GM12892 (cell line): ENCODE results near the gene TRIP11.

Source experiments
- POLR2A ChIP-seq: IDR thresholded peaks from 2 replicates; pipeline ENCODE4 v1.6.1; 2011; ENCODE audit warnings: low read depth, low read length, control low read depth
- POLR2AphosphoS5 ChIP-seq: IDR thresholded peaks from 2 replicates; pipeline ENCODE4 v1.6.1; 2011; ENCODE audit warnings: low read depth, low read length, control low read depth
- TAF1 ChIP-seq: IDR thresholded peaks from 2 replicates; pipeline ENCODE4 v1.6.1; 2011; ENCODE audit warnings: low read depth, mild to moderate bottlenecking, control low read depth, low read length, borderline replicate concordance

DNA sequence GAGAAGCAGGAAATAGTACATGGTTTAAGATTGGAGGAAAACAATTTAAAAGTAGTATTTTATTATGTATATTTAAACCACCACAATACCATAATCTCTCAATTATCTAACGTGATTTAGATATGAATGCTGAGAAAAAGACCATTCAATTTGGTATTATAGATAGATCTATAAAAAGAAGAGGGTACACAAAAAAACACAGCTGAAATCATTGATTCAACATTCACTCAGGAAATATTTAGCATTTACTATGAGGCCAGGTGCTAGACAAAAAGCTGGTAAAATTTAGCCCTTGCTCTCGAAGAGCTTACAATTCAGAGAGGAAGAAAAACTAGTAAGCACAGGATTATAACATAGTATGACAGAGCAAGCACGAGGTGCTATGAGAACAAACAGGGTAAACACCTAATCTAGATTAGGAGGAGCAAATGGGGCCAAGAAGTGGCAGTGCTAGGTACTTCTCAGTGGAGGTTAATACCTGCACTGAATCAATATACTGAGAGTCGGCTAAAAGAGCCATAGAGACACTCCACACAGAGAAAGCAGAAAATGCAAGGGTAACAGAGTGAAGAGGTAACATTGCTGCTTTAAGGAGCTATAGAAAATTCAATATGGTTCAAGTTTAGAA is 27.6 kb downstream of the TRIP11 start:
- no peak for TF ChIP-seq TAF1
- no peak for TF ChIP-seq POLR2AphosphoS5
- TF ChIP-seq POLR2A, result no peak
